Caki2 (cell line): ENCODE data around the gene PARD3. TPM values are rescaled to one million over a fixed set of nuclear protein-coding genes. Genes with fewer than 3 reads are reported as not detected.

Experiments
- DNase-seq: peaks from one replicate; pipeline ENCODE4 v3.0.0-alpha.2; 2015; ENCODE audit warnings: low read depth
- in situ Hi-C: cut with HindIII; loops from 2 replicates; pipeline ENCODE4 v1.10.0; 2016; ENCODE audit warnings: low sequenced_read_pairs, low pct_unique_long_range_greater_than_20kb, mixed read lengths
- total RNA-seq: library from RNA; depleted of rRNA; stranded (reverse); fragments of >200 nt; shearing (Covaris generic); gene quantifications from 2 replicates; pipeline ENCODE4 v1.2.3, GENCODE V29; 2014; ENCODE audit warnings: low replicate concordance

The PARD3 gene
- total RNA-seq, 1 experiment from 2014 or later = 237 TPM

- in situ Hi-C loops = no loop called here
- DNase-seq = peak; percentile 96
Observed at GRCh38 chr10:34697351-34698247, 117.5 kb downstream of the PARD3 start.

GRCh38 chr10:34696423-34696822, 118.7 kb downstream of the PARD3 start:
- peak; percentile 72 for DNase-seq
- in situ Hi-C loops = no loop called here

- DNase-seq = no peak
- in situ Hi-C loops = no loop called here
Observed at GRCh38 chr10:34690383-34691049, 124.6 kb downstream of the PARD3 start.

GRCh38 chr10:34689053-34689452, 126.0 kb downstream of the PARD3 start:
- in situ Hi-C loops = no loop called here
- DNase-seq = no peak

- DNase-seq = peak; percentile 78
- in situ Hi-C loops = no loop called here
Observed at GRCh38 chr10:34687434-34688210, 127.5 kb downstream of the PARD3 start.

GRCh38 chr10:34682580-34682979, 132.5 kb downstream of the PARD3 start:
- in situ Hi-C loops = no loop called here
- peak; percentile 60 for DNase-seq

- no peak for DNase-seq
- in situ Hi-C loops = no loop called here
Observed at GRCh38 chr10:34681933-34682332, 133.2 kb downstream of the PARD3 start.

- in situ Hi-C loops = no loop called here
- DNase-seq = no peak
Observed at GRCh38 chr10:34679177-34679576, 135.9 kb downstream of the PARD3 start.

GRCh38 chr10:34677591-34677990, 137.5 kb downstream of the PARD3 start:
- in situ Hi-C loops = no loop called here
- DNase-seq = no peak

GRCh38 chr10:34677132-34677531, 138.0 kb downstream of the PARD3 start:
- in situ Hi-C loops = no loop called here
- no peak for DNase-seq

- no peak for DNase-seq
- in situ Hi-C loops = no loop called here
Observed at GRCh38 chr10:34674176-34674575, 140.9 kb downstream of the PARD3 start.

GRCh38 chr10:34670081-34670480, 145.0 kb downstream of the PARD3 start:
- in situ Hi-C loops = no loop called here

GRCh38 chr10:34669079-34669478, 146.0 kb downstream of the PARD3 start:
- in situ Hi-C loops = no loop called here
- no peak for DNase-seq

More at GRCh38 chr10:34670081-34670480, 145.0 kb downstream of the PARD3 start:
- no peak for DNase-seq

- DNase-seq = no peak
- in situ Hi-C loops = no loop called here
Observed at GRCh38 chr10:34667177-34667576, 147.9 kb downstream of the PARD3 start.

- peak; percentile 85 for DNase-seq
- in situ Hi-C loops = no loop called here
Observed at GRCh38 chr10:34666008-34666704, 148.9 kb downstream of the PARD3 start.

- in situ Hi-C loops = no loop called here
- DNase-seq = no peak
Observed at GRCh38 chr10:34664706-34665105, 150.4 kb downstream of the PARD3 start.

GRCh38 chr10:34661580-34661979, 153.5 kb downstream of the PARD3 start:
- no peak for DNase-seq
- in situ Hi-C loops = no loop called here

GRCh38 chr10:34658934-34659333, 156.2 kb downstream of the PARD3 start:
- in situ Hi-C loops = no loop called here
- no peak for DNase-seq
